HG03025 (cell line): ENCODE data around the gene OR4N5.
"Not testable (repeated sequence)": the region's sequence is repeated elsewhere in the genome, so short reads cannot be mapped to it uniquely, and the experiment has no call there.

ENCODE experiments used
- ATAC-seq: cut with Tn5 transposase; IDR thresholded peaks from one replicate; pipeline ENCODE4 v1.9.1; 2021; ENCODE audit warnings: mild to moderate bottlenecking, moderate library complexity; ENCODE audit not compliant: unreplicated experiment, low FRiP score

The OR4N5 gene, protein sequence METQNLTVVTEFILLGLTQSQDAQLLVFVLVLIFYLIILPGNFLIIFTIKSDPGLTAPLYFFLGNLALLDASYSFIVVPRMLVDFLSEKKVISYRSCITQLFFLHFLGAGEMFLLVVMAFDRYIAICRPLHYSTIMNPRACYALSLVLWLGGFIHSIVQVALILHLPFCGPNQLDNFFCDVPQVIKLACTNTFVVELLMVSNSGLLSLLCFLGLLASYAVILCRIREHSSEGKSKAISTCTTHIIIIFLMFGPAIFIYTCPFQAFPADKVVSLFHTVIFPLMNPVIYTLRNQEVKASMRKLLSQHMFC

GRCh38 chr14:20138520-20138919 is at the start of gene OR4N5:
TSS of gene OR4N5 (plus strand) at chr14:20138820. CDS start at chr14:20143736, 4,916 bp downstream.
- no peak for ATAC-seq

- no peak for ATAC-seq
These were observed 46.6 kb upstream of the OR4N5 start for GRCh38 chr14:20092050-20092449.

DNA sequence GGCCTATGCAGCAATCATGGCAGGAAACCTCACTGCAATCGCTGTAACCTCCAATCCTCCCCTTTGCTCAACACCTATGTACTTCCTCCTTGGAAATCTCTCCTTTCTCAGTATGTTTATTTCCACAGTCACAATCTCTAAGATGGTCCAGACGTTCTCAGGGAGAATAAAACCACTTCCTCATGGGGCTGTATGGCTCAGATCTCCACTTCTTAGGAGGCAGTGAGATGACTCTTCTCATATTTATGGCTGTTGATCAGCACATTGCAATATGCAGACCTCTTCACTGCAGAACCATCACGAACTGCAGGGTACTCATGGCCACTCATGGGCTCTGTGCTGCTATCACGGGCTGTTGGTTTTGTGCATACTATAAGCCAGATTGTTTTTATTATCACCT is 45.2 kb upstream of the OR4N5 start:
- no peak for ATAC-seq

DNA sequence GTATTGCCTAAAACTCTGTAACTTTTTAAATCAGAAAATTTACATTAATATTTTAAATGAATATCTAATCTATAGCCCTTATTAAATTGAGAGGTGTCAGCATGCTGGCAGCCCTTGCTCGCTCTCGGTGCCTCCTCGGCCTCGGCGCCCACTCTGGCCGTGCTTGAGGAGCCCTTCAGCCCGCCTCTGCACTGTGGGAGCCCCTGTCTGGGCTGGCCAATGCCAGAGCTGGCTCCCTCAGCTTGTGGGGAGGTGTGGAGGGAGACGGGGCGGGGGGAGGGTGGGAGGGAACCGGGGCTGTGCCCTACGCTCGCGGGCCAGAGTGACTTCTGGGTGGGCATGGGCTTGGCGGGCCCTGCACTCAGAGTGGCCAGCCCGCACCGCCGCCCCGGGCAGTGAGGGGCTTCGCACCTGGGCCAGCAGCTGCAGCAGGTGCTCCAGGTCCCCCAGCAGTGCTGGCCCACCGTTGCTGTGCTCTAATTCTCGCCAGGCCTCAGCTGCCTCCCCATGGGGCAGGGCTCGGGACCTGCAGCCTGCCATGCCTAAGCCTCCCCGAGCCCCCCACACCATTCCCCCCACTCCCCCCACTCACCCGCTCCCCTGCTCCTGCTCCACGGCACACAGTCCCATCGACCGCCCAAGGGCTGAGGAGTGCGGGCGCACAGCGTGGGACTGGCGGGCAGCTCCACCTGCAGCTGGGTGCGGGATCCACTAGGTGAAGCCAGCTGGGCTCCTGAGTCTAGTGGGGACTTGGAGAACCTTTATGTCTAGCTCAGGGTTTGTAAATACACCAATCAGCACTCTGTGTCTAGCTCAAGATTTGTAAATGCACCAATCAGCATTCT is 39.5 kb upstream of the OR4N5 start:
- ATAC-seq: not testable (repeated sequence)

GRCh38 chr14:20110438-20110837 is 28.2 kb upstream of the OR4N5 start, which contains the start of gene OR4K17:
TSS of gene OR4K17 (plus strand) at chr14:20110739. CDS start at chr14:20117500, 6,761 bp downstream.
- no peak for ATAC-seq

- ATAC-seq: no peak
These were observed 26.3 kb upstream of the OR4N5 start for GRCh38 chr14:20112321-20112720.

DNA sequence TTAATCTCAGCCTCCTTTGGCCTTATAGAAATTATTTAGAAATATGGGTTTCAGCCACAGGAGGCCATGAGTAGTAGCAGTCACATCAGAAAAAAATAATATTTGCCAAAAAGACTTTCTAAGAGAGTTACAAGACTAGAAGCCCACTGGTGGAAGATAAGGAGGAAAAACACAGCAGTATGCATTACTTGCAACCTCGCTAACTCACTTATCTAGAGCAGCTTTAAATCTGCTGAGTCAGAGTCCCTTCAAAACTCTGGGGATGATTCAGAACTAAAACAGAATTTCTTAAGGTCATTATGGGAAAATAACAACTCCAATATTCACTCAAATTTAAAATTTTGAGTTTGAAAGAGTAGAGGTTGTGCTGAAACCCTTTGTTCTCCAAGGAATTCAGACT is 21.9 kb upstream of the OR4N5 start:
- ATAC-seq: no peak

DNA sequence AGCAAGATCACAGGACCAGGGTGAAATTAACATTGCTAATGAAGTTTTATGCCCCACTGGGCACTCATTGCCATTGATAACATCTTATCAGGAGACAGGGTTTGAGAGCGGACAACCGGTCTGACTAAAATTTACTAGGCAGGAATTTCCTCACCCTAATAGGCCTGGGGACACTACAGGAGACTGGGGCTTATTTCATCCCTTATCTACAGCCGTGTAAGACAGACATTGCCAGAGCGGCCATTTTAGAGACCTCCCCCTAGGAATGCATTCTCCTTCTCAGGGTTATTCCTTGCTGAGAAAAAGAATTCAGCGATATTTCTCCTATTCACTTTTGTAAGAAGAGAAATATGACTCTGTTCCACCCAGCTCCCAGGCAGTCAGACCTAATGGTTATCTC is 19.8 kb upstream of the OR4N5 start:
- no peak for ATAC-seq

- no peak for ATAC-seq
These were observed 5.3 kb downstream of the OR4N5 start for GRCh38 chr14:20143911-20144310.

DNA sequence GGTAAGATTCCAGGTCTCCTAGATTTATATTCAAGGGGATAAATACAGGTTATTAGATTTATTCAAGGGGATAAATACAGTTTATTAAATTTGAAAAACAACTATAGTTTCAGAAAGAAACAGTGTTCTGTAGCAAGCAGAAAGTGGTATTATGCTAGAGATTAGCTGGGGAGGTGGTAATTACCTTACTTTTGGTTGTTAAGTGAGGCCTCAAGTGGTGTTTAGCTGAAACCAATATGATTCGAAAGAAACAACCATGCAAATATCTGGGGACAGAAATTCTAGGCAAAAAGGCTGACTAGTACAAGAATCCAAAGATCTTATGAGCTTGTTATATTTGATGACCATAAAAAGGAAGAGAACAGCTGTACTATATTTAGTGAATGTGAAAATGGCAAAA is 6.2 kb downstream of the OR4N5 start:
- no peak for ATAC-seq

DNA sequence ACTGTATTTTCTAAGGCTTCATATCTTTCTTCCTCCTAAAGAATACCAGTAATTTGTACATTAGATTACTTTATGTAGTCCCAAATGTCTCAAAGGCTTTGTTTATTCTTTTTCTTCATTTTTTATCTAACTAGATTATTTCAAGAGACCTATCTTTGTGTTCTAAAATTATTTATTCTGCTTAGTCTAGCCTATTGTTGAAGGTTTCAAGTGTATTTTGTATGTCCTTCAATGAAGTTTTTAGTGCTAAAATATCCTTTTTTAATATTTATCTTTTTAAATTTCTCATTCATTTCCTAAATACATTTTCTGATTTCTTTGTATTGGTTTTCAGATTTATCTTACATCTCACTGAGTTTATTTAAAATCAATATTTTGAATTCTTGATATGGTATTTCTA is 25.8 kb downstream of the OR4N5 start:
- no peak for ATAC-seq

DNA sequence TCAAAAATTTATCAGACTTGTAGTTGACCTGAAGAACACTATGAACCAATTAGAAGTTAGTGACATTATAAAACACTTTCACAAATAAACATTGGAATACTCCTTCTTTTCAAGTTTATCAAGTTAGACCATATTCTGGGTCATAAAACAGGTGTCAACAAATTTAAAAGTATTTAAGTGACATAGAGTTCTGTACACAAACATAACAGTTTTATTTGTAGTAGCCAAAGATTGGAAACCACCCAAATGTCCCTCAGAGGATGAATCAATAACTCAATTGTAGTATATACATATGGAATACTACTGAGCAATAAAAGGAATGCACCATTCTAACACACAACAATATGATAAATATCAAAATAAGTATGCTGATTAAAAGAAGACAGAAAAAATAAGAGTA is 28.5 kb downstream of the OR4N5 start:
- no peak for ATAC-seq

GRCh38 chr14:20169852-20170251 is 31.2 kb downstream of the OR4N5 start:
- not testable (repeated sequence) for ATAC-seq

DNA sequence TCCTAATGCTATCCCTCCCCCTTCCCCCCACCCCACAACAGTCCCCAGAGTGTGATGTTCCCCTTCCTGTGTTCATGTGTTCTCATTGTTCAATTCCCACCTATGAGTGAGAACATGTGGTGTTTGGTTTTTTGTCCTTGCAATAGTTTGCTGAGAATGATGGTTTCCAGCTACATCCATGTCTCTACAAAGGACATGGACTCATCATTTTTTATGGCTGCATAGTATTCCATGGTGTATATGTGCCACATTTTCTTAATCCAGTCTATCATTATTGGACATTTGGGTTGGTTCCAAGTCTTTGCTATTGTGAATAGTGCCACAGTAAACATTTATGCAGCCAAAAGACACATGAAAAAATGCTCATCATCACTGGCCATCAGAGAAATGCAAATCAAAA is 35.6 kb downstream of the OR4N5 start:
- not testable (repeated sequence) for ATAC-seq

DNA sequence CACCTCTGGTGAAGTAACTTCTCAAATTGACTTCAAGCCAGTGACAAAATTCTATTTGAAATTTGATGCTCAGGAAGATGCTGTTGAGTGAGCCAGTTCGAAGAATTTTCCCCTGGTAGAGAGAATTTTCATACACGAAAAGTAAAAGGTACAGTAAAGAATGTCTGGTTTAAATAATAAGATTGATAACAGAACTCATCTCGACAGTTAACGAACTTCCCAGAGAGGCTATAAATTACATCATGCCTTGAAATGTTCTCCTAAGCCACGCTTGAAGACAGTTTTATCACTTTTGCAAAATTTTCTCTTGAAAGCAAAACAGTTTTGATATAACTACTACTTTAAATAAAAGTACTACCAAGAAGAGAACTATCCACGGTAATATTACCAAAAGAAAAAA is 37.7 kb downstream of the OR4N5 start:
- no peak for ATAC-seq

DNA sequence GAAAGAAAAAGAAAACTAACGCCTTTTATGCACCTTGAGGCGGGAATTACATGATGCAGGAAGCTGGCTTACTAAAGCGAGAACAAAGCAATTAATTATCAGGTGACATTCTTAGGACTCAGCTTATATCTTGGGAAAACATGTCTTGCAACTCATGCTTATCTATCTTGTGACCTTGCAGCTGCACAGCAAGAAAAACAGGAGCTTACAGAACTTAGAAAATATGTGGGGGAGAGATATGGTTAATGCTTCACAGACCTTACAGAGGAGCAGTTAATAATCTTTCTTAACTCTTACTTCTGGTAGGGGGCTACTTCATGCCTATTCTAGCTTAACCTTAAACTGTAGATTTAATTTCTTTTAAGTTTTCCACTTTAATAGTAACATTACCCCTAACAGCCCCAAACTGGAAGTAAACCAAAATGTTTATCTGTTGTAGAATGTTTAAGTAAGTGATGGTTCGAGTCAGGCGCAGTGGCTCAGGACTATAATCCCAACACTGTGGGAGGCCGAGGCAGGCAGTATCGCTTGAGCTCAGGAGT is 38.9 kb downstream of the OR4N5 start:
- ATAC-seq: no peak

- no peak for ATAC-seq
These were observed 40.6 kb downstream of the OR4N5 start for GRCh38 chr14:20179218-20179617.

- ATAC-seq: no peak
These were observed 41.3 kb downstream of the OR4N5 start for GRCh38 chr14:20179880-20180279.

GRCh38 chr14:20180486-20180885 is 41.9 kb downstream of the OR4N5 start:
- ATAC-seq: no peak

GRCh38 chr14:20184181-20184580 is 45.6 kb downstream of the OR4N5 start:
- ATAC-seq: no peak

DNA sequence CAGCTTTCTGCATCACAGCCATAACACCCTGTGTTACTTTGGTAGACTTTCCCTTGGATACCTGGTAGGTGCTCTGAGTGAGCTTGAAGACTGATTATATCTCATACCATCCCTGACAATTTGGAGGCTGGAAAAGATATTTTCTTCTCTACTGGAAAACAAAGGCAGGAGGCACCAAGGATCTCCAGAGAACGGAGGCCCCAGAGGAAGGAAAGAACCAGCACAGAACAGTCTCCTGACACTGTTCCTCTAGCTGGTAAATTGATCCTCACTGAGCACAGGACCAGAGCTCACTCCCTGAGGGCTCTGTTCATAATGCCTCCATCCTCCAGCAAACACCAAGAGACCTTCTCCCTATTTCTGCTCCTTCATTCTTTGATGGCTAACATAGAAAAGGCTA is 52.0 kb downstream of the OR4N5 start, which contains the start of gene OR11G2:
Gene OR11G2 (plus strand): TSS at position 301 of the 400 bp plus-strand sequence. CDS start 6,542 bp downstream, outside the sequence.
- no peak for ATAC-seq
